ENCODE data around the gene GPC4. TPM values are rescaled to one million over a fixed set of nuclear protein-coding genes. Genes with fewer than 3 reads are reported as not detected.

GPC4 gene
- polyA plus RNA-seq: 10 to 100 TPM in 2 of 4 donors, 1 to 10 TPM in 2; 1.3 to 15.3 (median 6.1) TPM
- long read RNA-seq, donor 1, full-length matches to known transcripts: 5 of 5 reads
- long read RNA-seq, donor 1, partial matches to known transcripts: 0 of 5 reads
- long read RNA-seq, donor 1, other reads (novel, unspliced or antisense): 0 of 5 reads
- long read RNA-seq, donor 2: 0 reads
- long read RNA-seq, donor 3, full-length matches to known transcripts: 1 of 1 reads
- long read RNA-seq, donor 3, partial matches to known transcripts: 0 of 1 reads
- long read RNA-seq, donor 3, other reads (novel, unspliced or antisense): 0 of 1 reads
- long read RNA-seq, donor 4: 0 reads
- long read RNA-seq, donor 5: 0 reads
- long read RNA-seq, donor 6, full-length matches to known transcripts: 1 of 1 reads
- long read RNA-seq, donor 6, partial matches to known transcripts: 0 of 1 reads
- long read RNA-seq, donor 6, other reads (novel, unspliced or antisense): 0 of 1 reads
- long read RNA-seq, donor 7, full-length matches to known transcripts: 3 of 3 reads
- long read RNA-seq, donor 7, partial matches to known transcripts: 0 of 3 reads
- long read RNA-seq, donor 7, other reads (novel, unspliced or antisense): 0 of 3 reads
- long read RNA-seq, donor 8, full-length matches to known transcripts: 1 of 1 reads
- long read RNA-seq, donor 8, partial matches to known transcripts: 0 of 1 reads
- long read RNA-seq, donor 8, other reads (novel, unspliced or antisense): 0 of 1 reads
- long read RNA-seq, donor 9, full-length matches to known transcripts: 1 of 1 reads
- long read RNA-seq, donor 9, partial matches to known transcripts: 0 of 1 reads
- long read RNA-seq, donor 9, other reads (novel, unspliced or antisense): 0 of 1 reads
- long read RNA-seq, donor 10, full-length matches to known transcripts: 5 of 5 reads
- long read RNA-seq, donor 10, partial matches to known transcripts: 0 of 5 reads
- long read RNA-seq, donor 10, other reads (novel, unspliced or antisense): 0 of 5 reads

- peaks cover 0 to 13% (median 2%) of the 10 kb centered on the region in 3 donors for H3K27me3 ChIP-seq (ENCODE audit: control insufficient read depth in 3 of 3, insufficient read depth in 3 of 3, low read length in 3 of 3)
- FAIRE-seq (no peak), DNase-seq (peak; percentile 57 to 65)
- peak within 1 kb of the TSS; percentile 49 to 67 (median 50) for H3K4me3 ChIP-seq (ENCODE audit: low read depth in 1 of 3, low read length in 3 of 3)
- 1 to 29% (median 11%) methylated on average over 25 to 90 of the region's 90 CpGs for WGBS, 3 donors
- H3K4me1 ChIP-seq (ENCODE audit: control insufficient read depth in 3 of 3, insufficient read depth in 2 of 3, low read depth in 1 of 3, low read length in 2 of 3): no peaks in the 10 kb centered on the region
- no peaks in the 10 kb centered on the region for H3K36me3 ChIP-seq (ENCODE audit: control insufficient read depth in 3 of 3, insufficient read depth in 2 of 3, low read depth in 1 of 3, low read length in 3 of 3)
- peak within 1 kb of the TSS in 1 of 3 donors; percentile 64 for H3K27ac ChIP-seq (ENCODE audit: low read depth in 1 of 3, low read length in 2 of 3)
- H3K9me3 ChIP-seq (ENCODE audit: control insufficient read depth in 2 of 2, insufficient read depth in 1 of 2, low read depth in 1 of 2, low read length in 1 of 2): no peaks in the 10 kb centered on the region
Measured at GRCh38 chrX:133415276-133416105, at the start of gene GPC4. TSS of gene GPC4 (minus strand) at chrX:133415489. CDS start at chrX:133414965, 524 bp downstream.

DNA sequence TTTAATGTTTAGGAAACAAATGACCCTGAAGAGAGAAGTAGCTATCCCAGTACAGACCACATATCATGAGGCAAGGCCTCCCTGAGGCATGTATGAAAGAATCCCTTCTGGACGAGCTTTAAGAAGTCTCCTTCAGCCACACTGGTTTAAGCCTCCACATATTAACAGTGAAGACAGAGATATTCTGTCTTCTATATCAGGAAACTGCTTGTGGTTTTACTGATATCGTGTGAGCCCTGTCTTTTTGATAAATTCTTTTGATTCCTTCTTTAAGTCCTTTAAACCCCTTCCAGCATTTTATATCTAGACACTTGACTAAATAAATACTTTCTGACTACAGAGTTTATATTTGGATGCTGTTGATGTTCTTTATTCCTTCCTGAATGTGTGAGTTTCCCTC lies 45.9 kb upstream of the GPC4 start:
- no peak for DNase-seq
- Histone ChIP-seq H3K4me3 (ENCODE audit: low read depth in 1 of 3, low read length in 3 of 3) (no peak overlapping the region), H3K27ac (ENCODE audit: low read depth in 1 of 3, low read length in 2 of 3) (no peak overlapping the region), H3K9me3 (ENCODE audit: control insufficient read depth in 2 of 2, insufficient read depth in 1 of 2, low read depth in 1 of 2, low read length in 1 of 2) (no peaks in the 10 kb centered on the region), H3K36me3 (ENCODE audit: control insufficient read depth in 3 of 3, insufficient read depth in 2 of 3, low read depth in 1 of 3, low read length in 3 of 3) (no peaks in the 10 kb centered on the region), H3K4me1 (ENCODE audit: control insufficient read depth in 3 of 3, insufficient read depth in 2 of 3, low read depth in 1 of 3, low read length in 2 of 3) (no peaks in the 10 kb centered on the region), H3K27me3 (ENCODE audit: control insufficient read depth in 3 of 3, insufficient read depth in 3 of 3, low read length in 3 of 3) (peaks cover 0 to 3% (median 0%) of the 10 kb centered on the region in 3 donors)
- no peak for FAIRE-seq
- 59 to 70% (median 65%) methylated on average over 2 of the region's 2 CpGs for WGBS, 3 donors

GRCh38 chrX:133454924-133455323 lies 39.6 kb upstream of the GPC4 start:
- DNase-seq: no peak
- Histone ChIP-seq H3K9me3 (ENCODE audit: control insufficient read depth in 2 of 2, insufficient read depth in 1 of 2, low read depth in 1 of 2, low read length in 1 of 2) (no peaks in the 10 kb centered on the region), H3K4me1 (ENCODE audit: control insufficient read depth in 3 of 3, insufficient read depth in 2 of 3, low read depth in 1 of 3, low read length in 2 of 3) (no peaks in the 10 kb centered on the region), H3K36me3 (ENCODE audit: control insufficient read depth in 3 of 3, insufficient read depth in 2 of 3, low read depth in 1 of 3, low read length in 3 of 3) (no peaks in the 10 kb centered on the region), H3K27me3 (ENCODE audit: control insufficient read depth in 3 of 3, insufficient read depth in 3 of 3, low read length in 3 of 3) (no peaks in the 10 kb centered on the region), H3K27ac (ENCODE audit: low read depth in 1 of 3, low read length in 2 of 3) (no peak overlapping the region), H3K4me3 (ENCODE audit: low read depth in 1 of 3, low read length in 3 of 3) (no peak overlapping the region)
- WGBS, 3 donors: 65 to 87% (median 72%) methylated on average over 5 of the region's 5 CpGs
- no peak for FAIRE-seq

- DNase-seq (no peak), FAIRE-seq (no peak)
- Histone ChIP-seq H3K27ac (ENCODE audit: low read depth in 1 of 3, low read length in 2 of 3) (no peak overlapping the region), H3K4me1 (ENCODE audit: control insufficient read depth in 3 of 3, insufficient read depth in 2 of 3, low read depth in 1 of 3, low read length in 2 of 3) (no peaks in the 10 kb centered on the region), H3K36me3 (ENCODE audit: control insufficient read depth in 3 of 3, insufficient read depth in 2 of 3, low read depth in 1 of 3, low read length in 3 of 3) (no peaks in the 10 kb centered on the region), H3K9me3 (ENCODE audit: control insufficient read depth in 2 of 2, insufficient read depth in 1 of 2, low read depth in 1 of 2, low read length in 1 of 2) (no peaks in the 10 kb centered on the region), H3K27me3 (ENCODE audit: control insufficient read depth in 3 of 3, insufficient read depth in 3 of 3, low read length in 3 of 3) (no peaks in the 10 kb centered on the region), H3K4me3 (ENCODE audit: low read depth in 1 of 3, low read length in 3 of 3) (no peak overlapping the region)
- 61 to 87% (median 72%) methylated on average over 3 of the region's 3 CpGs for WGBS, 3 donors
Measured at GRCh38 chrX:133454491-133454914, 39.2 kb upstream of the GPC4 start.

DNA sequence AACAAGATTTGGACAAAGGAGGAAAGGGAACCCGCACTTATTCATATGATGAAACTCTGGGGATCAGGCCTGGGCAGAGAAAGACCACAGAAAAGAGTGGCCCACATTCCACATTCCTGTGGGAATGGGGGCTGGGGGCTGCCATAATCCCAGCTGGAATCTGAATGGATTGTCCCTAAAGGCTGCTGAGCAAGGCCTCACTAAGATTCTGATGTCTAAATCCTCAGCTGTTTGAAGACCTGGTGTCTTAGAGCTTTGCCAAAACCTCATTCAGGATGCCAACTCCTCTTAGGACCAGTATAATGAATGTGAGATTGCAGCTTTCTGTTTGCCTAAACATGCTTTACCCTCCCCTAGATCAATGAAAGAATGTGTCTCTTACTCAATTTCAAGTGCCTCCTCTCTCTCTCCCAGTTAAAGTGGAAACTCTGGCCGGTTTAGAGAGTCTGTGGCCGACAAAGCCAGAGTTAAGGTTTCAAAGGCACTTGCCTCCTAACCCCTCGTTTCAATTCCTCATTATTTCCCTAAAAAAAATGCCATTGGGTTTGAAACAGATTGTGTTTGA lies 33.3 kb upstream of the GPC4 start:
- WGBS, 3 donors: 49 to 79% (median 57%) methylated on average over 4 of the region's 4 CpGs
- DNase-seq (no peak), FAIRE-seq (no peak)
- no peaks in the 10 kb centered on the region for H3K4me1 ChIP-seq (ENCODE audit: control insufficient read depth in 3 of 3, insufficient read depth in 2 of 3, low read depth in 1 of 3, low read length in 2 of 3)
- H3K36me3 ChIP-seq (ENCODE audit: control insufficient read depth in 3 of 3, insufficient read depth in 2 of 3, low read depth in 1 of 3, low read length in 3 of 3): no peaks in the 10 kb centered on the region
- no peaks in the 10 kb centered on the region for H3K9me3 ChIP-seq (ENCODE audit: control insufficient read depth in 2 of 2, insufficient read depth in 1 of 2, low read depth in 1 of 2, low read length in 1 of 2)
- H3K27ac ChIP-seq (ENCODE audit: low read depth in 1 of 3, low read length in 2 of 3): no peak overlapping the region
- H3K27me3 ChIP-seq (ENCODE audit: control insufficient read depth in 3 of 3, insufficient read depth in 3 of 3, low read length in 3 of 3): peaks cover 0 to 2% (median 0%) of the 10 kb centered on the region in 3 donors
- H3K4me3 ChIP-seq (ENCODE audit: low read depth in 1 of 3, low read length in 3 of 3): no peak overlapping the region

GRCh38 chrX:133444952-133445831 lies 29.9 kb upstream of the GPC4 start:
- Histone ChIP-seq H3K4me3 (ENCODE audit: low read depth in 1 of 3, low read length in 3 of 3) (peak overlapping the region in 2 of 3 donors; percentile 35 to 41), H3K27ac (ENCODE audit: low read depth in 1 of 3, low read length in 2 of 3) (peak overlapping the region in 1 of 3 donors; percentile 11), H3K4me1 (ENCODE audit: control insufficient read depth in 3 of 3, insufficient read depth in 2 of 3, low read depth in 1 of 3, low read length in 2 of 3) (no peaks in the 10 kb centered on the region)

GRCh38 chrX:133444196-133444595 lies 28.9 kb upstream of the GPC4 start:
- DNase-seq: no peak
- FAIRE-seq: no peak
- 65 to 76% (median 68%) methylated on average over 3 of the region's 3 CpGs for WGBS, 3 donors
- Histone ChIP-seq H3K27me3 (ENCODE audit: control insufficient read depth in 3 of 3, insufficient read depth in 3 of 3, low read length in 3 of 3) (peaks cover 0 to 2% (median 0%) of the 10 kb centered on the region in 3 donors), H3K4me3 (ENCODE audit: low read depth in 1 of 3, low read length in 3 of 3) (no peak overlapping the region), H3K36me3 (ENCODE audit: control insufficient read depth in 3 of 3, insufficient read depth in 2 of 3, low read depth in 1 of 3, low read length in 3 of 3) (no peaks in the 10 kb centered on the region), H3K9me3 (ENCODE audit: control insufficient read depth in 2 of 2, insufficient read depth in 1 of 2, low read depth in 1 of 2, low read length in 1 of 2) (no peaks in the 10 kb centered on the region), H3K27ac (ENCODE audit: low read depth in 1 of 3, low read length in 2 of 3) (no peak overlapping the region), H3K4me1 (ENCODE audit: control insufficient read depth in 3 of 3, insufficient read depth in 2 of 3, low read depth in 1 of 3, low read length in 2 of 3) (no peaks in the 10 kb centered on the region)

More at GRCh38 chrX:133444952-133445831, 29.9 kb upstream of the GPC4 start:
- H3K36me3 ChIP-seq (ENCODE audit: control insufficient read depth in 3 of 3, insufficient read depth in 2 of 3, low read depth in 1 of 3, low read length in 3 of 3): no peaks in the 10 kb centered on the region
- DNase-seq (peak; percentile 42 to 56), FAIRE-seq (no peak)
- WGBS, 3 donors: 15 to 24% (median 18%) methylated on average over 16 of the region's 16 CpGs
- H3K9me3 ChIP-seq (ENCODE audit: control insufficient read depth in 2 of 2, insufficient read depth in 1 of 2, low read depth in 1 of 2, low read length in 1 of 2): no peaks in the 10 kb centered on the region
- peaks cover 0 to 2% (median 0%) of the 10 kb centered on the region in 3 donors for H3K27me3 ChIP-seq (ENCODE audit: control insufficient read depth in 3 of 3, insufficient read depth in 3 of 3, low read length in 3 of 3)

All from small intestine (tissue), 16 donors.